Duodenal mucosa (tissue), 2 donors: ENCODE results near the gene CCDC150.

Experiments
- H3K27ac ChIP-seq: one replicate; pipeline ENCODE4 v1.7.0; 2013; ENCODE audit warnings: low read depth, low read length
- H3K27me3 ChIP-seq, 2 donors: one replicate each; pipeline ENCODE4 v1.7.0; 2013; ENCODE audit warnings: low read length in 2 of 2, control low read depth in 1 of 2; ENCODE audit not compliant: insufficient read depth in 2 of 2, control insufficient read depth in 1 of 2
- H3K36me3 ChIP-seq, 2 donors: one replicate each; pipeline ENCODE4 v1.7.0; 2013; ENCODE audit warnings: low read length in 2 of 2, control low read depth in 1 of 2; ENCODE audit not compliant: insufficient read depth in 2 of 2, control insufficient read depth in 1 of 2
- H3K4me1 ChIP-seq, 2 donors: one replicate each; pipeline ENCODE4 v1.7.0; 2013; ENCODE audit warnings: low read length in 2 of 2, control low read depth in 1 of 2; ENCODE audit not compliant: insufficient read depth in 2 of 2, control insufficient read depth in 1 of 2
- H3K4me3 ChIP-seq, 2 donors: one replicate each; pipeline ENCODE4 v1.7.0; 2013; ENCODE audit warnings: low read length in 2 of 2, low read depth in 1 of 2
- H3K9ac ChIP-seq, 2 donors: one replicate each; pipeline ENCODE4 v1.7.0; 2013; ENCODE audit warnings: low read length in 2 of 2, low read depth in 1 of 2
- H3K9me3 ChIP-seq, 2 donors: one replicate each; pipeline ENCODE4 v1.7.0; 2013; ENCODE audit warnings: low read length in 2 of 2, control low read depth in 1 of 2; ENCODE audit not compliant: control insufficient read depth in 1 of 2

CCDC150 gene

DNA sequence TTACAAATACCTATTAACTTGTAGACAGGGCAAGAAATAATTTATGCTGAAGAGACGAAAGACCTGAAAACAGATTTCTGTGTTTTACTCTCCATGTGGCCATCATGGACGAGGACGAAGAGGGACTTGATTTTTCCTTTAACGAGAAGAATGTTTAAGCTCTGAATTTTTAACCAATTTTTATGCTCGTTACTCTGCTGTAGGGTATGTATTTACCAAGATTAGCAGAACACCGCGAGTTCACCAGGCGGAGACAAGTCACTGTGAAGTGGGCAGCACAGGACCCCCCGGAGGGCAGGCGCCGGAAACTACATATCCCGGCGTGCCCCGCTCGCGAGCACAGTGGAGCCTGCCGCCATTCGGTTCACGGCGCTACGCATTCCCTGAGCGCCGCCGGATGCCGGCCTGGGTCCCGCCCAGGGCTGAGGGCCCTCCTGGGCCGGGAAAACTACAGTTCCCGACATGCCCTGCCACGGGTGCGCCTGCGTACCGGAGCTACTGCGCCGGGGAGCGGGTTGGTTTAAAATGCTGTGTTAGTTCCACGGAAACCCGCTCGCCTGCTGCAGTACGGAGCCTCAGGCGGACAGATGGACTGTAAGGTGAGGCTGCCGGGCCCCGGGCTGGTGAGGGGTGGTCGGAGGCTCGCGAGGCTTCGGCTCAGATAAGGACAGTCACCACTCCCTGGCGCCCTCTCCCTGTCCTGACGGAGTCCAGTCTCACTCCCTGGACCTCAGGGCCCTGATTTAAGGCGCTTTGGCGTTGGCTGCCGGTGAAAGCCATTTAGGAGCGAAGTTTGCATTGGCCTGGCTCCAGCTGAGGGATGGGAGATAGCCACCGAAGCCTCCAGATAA lies at the start of gene CCDC150:
Gene CCDC150 (plus strand): TSS at position 536 of the 851 bp plus-strand sequence. CDS start 52 bp downstream, at position 588.
- H3K27ac ChIP-seq: no peak within 1 kb of the TSS
- H3K9me3 ChIP-seq: no peaks in the 10 kb centered on the region
- H3K36me3 ChIP-seq: no peaks in the 10 kb centered on the region
- H3K4me1 ChIP-seq: peaks cover 4 to 6% of the 10 kb centered on the region in 2 donors
- H3K9ac ChIP-seq: peak within 1 kb of the TSS; percentile 43 to 54
- H3K27me3 ChIP-seq: peaks cover 0 to 3% of the 10 kb centered on the region in 2 donors
- peak within 1 kb of the TSS; percentile 76 to 79 for H3K4me3 ChIP-seq

DNA sequence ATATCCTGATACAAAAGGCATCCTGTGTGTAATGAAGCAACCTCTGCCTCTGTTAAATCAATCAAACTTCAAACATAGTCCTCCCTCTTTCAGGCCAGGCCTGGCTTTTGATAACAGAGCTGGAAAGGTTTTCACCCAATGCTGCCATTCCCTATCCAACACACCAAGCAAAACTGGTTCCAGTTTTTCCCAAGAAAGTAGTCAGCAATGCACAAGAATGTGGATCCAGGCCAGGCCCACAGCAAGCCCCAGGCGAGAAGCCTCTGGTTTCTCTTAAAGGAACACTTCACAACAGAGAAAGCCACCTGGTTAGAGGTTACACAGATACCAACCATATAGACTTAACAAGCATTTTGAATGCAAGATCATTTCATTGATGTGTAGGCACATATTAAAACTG lies 49.2 kb upstream of the CCDC150 start:
- H3K9me3 ChIP-seq: no peaks in the 10 kb centered on the region
- no peak overlapping the region for H3K9ac ChIP-seq
- H3K4me3 ChIP-seq: no peak overlapping the region
- H3K27ac ChIP-seq: no peak overlapping the region
- H3K36me3 ChIP-seq: no peaks in the 10 kb centered on the region
- H3K27me3 ChIP-seq: peaks cover 31 to 49% of the 10 kb centered on the region in 2 donors
- peaks cover 0 to 8% of the 10 kb centered on the region in 2 donors for H3K4me1 ChIP-seq

DNA sequence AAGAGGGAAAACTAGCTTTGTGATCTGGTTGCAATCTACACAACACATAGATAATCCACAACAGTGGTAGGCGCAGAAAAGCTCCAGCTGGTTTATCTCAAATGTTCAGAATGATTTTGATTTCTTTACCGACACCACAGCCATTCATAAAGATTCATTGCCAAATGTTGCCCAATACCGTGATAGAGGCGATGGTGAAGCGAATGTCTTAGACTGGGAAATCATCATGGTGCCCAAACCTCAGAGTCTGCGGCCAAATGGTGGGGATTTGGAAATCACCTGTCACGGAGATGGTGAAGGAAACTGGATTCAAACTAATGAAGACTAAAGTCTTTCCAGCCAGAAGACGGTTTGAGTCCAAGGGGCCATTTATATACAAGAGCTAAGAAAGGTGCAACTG lies 48.5 kb upstream of the CCDC150 start:
- Histone ChIP-seq H3K27me3 (peaks cover 36 to 55% of the 10 kb centered on the region in 2 donors), H3K9ac (no peak overlapping the region), H3K9me3 (no peaks in the 10 kb centered on the region), H3K4me3 (no peak overlapping the region), H3K27ac (no peak overlapping the region), H3K36me3 (no peaks in the 10 kb centered on the region), H3K4me1 (peaks cover 0 to 8% of the 10 kb centered on the region in 2 donors)

DNA sequence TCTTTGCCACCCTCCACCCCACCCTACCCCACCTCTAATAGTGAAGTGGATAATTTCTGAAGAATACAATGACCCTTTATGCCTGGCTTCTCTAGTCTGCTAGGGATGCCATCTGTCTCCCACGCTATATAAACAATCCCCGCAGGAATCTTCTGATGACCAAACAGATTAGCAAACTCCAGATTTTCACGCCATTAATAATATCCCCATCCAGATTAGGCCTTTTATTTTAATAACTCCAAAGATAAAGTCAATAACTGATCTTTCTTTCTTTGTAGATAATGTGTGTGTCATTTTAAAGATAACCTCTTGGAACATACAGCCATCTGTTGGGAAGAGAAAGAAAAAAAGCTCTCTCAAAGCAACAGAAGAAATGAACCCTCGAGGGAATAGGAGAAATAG lies 47.9 kb upstream of the CCDC150 start:
- Histone ChIP-seq H3K27me3 (peaks cover 36 to 59% of the 10 kb centered on the region in 2 donors), H3K4me1 (peaks cover 0 to 8% of the 10 kb centered on the region in 2 donors), H3K27ac (no peak overlapping the region), H3K36me3 (no peaks in the 10 kb centered on the region), H3K9ac (no peak overlapping the region), H3K4me3 (no peak overlapping the region), H3K9me3 (no peaks in the 10 kb centered on the region)

DNA sequence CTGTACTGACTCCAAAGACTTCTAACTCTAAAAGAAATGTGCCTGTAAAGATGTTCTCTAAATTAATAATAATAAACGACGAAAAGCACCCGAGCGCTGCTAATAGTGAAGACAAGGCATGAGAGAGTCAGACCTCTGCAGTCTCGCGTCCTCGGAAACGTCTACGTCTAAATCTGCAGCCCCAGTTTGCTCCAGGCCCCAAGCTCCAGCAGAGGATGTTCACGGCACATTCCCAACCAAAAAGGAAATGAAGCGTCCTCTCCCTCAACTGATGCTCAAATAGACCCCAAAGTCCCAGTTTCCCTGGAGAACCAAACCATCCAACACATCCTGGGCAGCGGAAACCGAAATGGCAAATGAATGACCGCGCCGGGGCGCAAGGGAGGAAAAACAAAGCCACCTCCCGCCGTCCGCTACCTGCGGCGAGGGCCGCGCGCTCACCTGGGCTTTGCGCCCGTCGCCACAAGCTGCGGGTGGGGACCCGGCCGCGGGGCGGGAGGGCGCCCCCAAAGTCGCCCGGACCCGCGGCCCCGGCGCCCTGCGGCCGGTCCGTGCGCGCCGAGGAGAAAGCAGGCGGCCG lies 47.1 kb upstream of the CCDC150 start:
- Histone ChIP-seq H3K27ac (no peak overlapping the region), H3K9me3 (no peaks in the 10 kb centered on the region), H3K36me3 (no peaks in the 10 kb centered on the region), H3K27me3 (peaks cover 36 to 60% of the 10 kb centered on the region in 2 donors), H3K4me3 (peak overlapping the region; percentile 59 to 65), H3K9ac (no peak overlapping the region), H3K4me1 (peaks cover 0 to 8% of the 10 kb centered on the region in 2 donors)

DNA sequence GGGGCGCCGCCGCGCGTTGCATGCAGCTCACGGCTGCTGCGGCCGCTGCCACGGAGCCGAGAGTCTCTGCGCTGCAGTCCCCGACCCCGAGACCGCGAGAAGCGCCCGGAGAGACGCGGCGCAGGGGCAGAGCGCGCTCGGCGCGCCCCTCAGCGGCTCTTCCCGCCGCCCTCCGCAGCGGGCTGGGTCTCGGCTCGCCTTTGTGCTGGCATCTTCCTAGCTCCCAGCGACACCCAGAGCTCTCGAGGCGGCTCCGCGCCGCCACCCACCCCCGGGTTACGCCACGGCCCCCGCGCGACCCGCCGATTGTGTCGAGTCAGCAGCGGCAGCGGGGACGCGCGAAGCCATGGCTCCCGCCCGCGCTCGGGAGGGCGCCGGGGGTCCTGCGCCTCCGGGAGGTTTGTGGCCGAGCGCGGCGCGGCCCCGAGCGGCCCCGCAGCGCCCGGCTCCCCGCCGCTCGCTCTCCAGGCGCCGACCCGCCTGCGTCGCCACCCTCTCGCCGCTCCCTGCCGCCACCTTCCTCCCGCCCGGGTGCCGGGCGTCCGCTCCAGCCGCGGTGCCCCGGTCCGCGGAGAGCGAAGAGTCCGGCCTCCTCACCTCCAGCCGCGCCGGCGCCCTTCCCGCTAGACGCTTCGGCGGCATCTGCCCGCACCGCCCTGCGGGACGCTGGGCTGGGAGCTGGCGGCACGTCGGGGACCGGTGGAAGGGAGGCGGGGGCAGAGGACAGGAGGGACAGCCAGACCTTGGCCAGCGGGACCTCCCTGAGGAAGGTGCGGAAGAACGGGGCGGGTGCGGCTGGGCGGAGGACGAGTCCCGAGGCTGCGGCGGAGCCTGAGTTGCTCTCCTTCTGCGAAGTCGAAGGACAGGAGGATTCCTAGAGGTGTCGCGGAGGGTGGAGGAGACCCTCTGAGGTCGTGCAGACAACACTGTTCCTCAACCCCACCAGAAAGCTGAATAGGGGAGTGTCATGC lies 46.3 kb upstream of the CCDC150 start, which contains the start of gene HECW2:
Gene HECW2 (minus strand): TSS at position 644 of the 971 bp plus-strand sequence.
- Histone ChIP-seq H3K9ac (no peak within 1 kb of the TSS), H3K4me1 (peaks cover 0 to 8% of the 10 kb centered on the region in 2 donors), H3K36me3 (no peaks in the 10 kb centered on the region), H3K27ac (no peak within 1 kb of the TSS), H3K9me3 (no peaks in the 10 kb centered on the region), H3K4me3 (peak within 1 kb of the TSS; percentile 59 to 65), H3K27me3 (peaks cover 36 to 57% of the 10 kb centered on the region in 2 donors)

DNA sequence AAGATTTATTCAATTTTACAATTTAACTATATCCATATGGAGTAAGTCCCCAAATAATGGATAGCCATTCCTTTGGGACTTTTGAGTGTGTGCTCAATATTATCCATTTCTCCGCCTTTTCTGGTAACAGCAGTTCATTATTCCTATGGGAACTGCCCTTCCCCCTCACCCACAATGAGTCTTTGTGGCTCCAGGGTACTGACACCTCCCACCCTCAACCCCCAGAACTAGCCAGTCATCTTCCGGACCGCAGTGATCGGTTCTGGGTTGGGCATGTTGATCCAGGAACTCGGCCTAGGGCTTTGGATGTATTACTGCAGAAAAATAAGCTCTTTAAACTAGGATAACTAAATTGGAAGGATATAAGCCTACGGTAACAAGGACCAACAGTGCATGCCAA lies 45.4 kb upstream of the CCDC150 start:
- H3K27ac ChIP-seq: no peak overlapping the region
- no peaks in the 10 kb centered on the region for H3K9me3 ChIP-seq
- no peak overlapping the region for H3K4me3 ChIP-seq
- H3K9ac ChIP-seq: no peak overlapping the region
- H3K27me3 ChIP-seq: peaks cover 35 to 57% of the 10 kb centered on the region in 2 donors
- no peaks in the 10 kb centered on the region for H3K36me3 ChIP-seq
- peaks cover 0 to 8% of the 10 kb centered on the region in 2 donors for H3K4me1 ChIP-seq

DNA sequence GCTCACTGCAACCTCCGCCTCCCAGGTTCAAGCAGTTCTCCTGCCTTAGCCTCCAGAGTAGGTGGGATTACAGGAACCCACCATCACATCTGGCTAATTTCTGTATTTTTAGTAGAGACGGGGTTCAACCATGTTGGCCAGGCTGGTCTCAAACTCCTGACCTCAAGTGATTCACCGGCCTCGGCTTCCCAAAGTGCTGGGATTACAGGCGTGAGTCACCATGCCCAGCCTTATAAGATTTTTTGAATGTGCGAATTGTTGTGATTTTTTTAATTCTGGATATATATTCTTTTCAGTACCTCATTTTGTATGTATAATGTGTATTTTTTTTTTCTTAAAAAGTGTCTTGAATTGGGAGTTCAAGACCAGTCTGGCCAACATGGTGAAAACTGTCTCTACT lies 42.0 kb upstream of the CCDC150 start:
- Histone ChIP-seq H3K27me3 (peaks cover 16 to 24% of the 10 kb centered on the region in 2 donors), H3K9me3 (no peaks in the 10 kb centered on the region), H3K4me1 (peaks cover 0 to 5% of the 10 kb centered on the region in 2 donors), H3K4me3 (no peak overlapping the region), H3K36me3 (no peaks in the 10 kb centered on the region), H3K9ac (no peak overlapping the region), H3K27ac (no peak overlapping the region)

DNA sequence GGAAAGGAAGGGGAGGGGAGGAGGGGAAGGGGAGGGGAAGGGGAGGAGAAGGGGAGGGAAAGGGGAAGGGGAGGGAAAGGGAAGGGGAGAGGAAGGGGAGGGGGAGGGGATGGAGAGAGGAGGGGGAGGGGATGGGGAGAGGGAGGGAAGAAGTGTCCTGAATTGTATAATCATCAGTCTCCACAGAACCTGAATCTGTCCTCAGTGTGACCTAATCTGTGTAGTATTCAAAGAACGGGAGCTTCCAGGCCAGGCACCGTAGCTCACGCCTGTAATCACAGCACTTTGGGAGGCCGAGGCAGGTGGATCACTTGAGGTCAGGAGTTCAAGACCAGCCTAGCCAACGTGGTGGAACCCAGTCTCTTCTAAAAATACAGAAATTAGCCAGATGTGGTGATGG lies 41.1 kb upstream of the CCDC150 start:
- H3K4me3 ChIP-seq: no peak overlapping the region
- H3K36me3 ChIP-seq: no peaks in the 10 kb centered on the region
- no peaks in the 10 kb centered on the region for H3K9me3 ChIP-seq
- H3K27ac ChIP-seq: no peak overlapping the region
- H3K27me3 ChIP-seq: peaks cover 15 to 23% of the 10 kb centered on the region in 2 donors
- H3K9ac ChIP-seq: no peak overlapping the region
- peaks cover 0 to 4% of the 10 kb centered on the region in 2 donors for H3K4me1 ChIP-seq
